HepG2 (cell line): ENCODE data around the gene THOP1. TPM values are rescaled to one million over a fixed set of nuclear protein-coding genes. Genes with fewer than 3 reads are reported as not detected.

Experiments used
- ARID2 ChIP-seq: sonication (generic); formaldehyde crosslinking; IDR thresholded peaks from 2 replicates; pipeline ENCODE4 v1.8.1; 2022; ENCODE audit warnings: mild to moderate bottlenecking, missing genetic modification reagents, borderline replicate concordance
- LRRFIP1 ChIP-seq: sonication (generic); formaldehyde crosslinking; conservative IDR thresholded peaks from 2 replicates; pipeline ENCODE4 v1.4.0; 2020; ENCODE audit warnings: missing genetic modification reagents
- MAX ChIP-seq: IDR thresholded peaks from 2 replicates; pipeline ENCODE4 v1.6.1; 2012; ENCODE audit warnings: inconsistent platforms
- RFX5 ChIP-seq: IDR thresholded peaks from 2 replicates; pipeline ENCODE4 v1.6.1; 2011; ENCODE audit warnings: low read depth, low read length, improper control_type of control experiment
- RFXAP ChIP-seq: sonication (generic); formaldehyde crosslinking; IDR thresholded peaks from 2 replicates; pipeline ENCODE4 v1.4.0; 2020; ENCODE audit warnings: missing genetic modification reagents, borderline replicate concordance
- ZNF572 ChIP-seq: sonication (generic); formaldehyde crosslinking; IDR thresholded peaks from 2 replicates; pipeline ENCODE4 v1.5.1; 2020; ENCODE audit warnings: mild to moderate bottlenecking, missing genetic modification reagents
- polyA plus RNA-seq, 8 experiments: library from polyadenylated mRNA; depleted of rRNA in 3 of 8; stranded (reverse) in 7 of 8; unstranded in 1 of 8; fragments of >200 nt; fragmentation: Illumina TruSeq in 4 of 8; extraction: Trizol in 4 of 8; gene quantifications; 2 replicates each; pipeline versions ENCODE4 v1.2.1 to v1.2.3, GENCODE V29; 2011 to 2016; ENCODE audit warnings: low read depth in 4 of 8, missing spikeins in 1 of 8, mixed read lengths in 1 of 8; ENCODE audit not compliant: insufficient read depth in 1 of 8
- total RNA-seq, 5 experiments: library from RNA; depleted of rRNA; stranded (reverse); fragments of >200 nt; fragmentation: Illumina TruSeq; extraction: Trizol; gene quantifications; 2 replicates each; pipeline ENCODE4 v1.2.3, GENCODE V29; 2016; ENCODE audit warnings: low read depth in 1 of 5
- TF ChIP-seq, protein P1 (sequence below): sonication (generic); formaldehyde crosslinking; IDR thresholded peaks from 2 replicates; pipeline ENCODE4 v1.5.1; 2020; ENCODE audit warnings: missing genetic modification reagents, mild to moderate bottlenecking, borderline replicate concordance
- TF ChIP-seq, protein P2 (sequence below): sonication (generic); formaldehyde crosslinking; IDR thresholded peaks from 2 replicates; pipeline ENCODE4 v1.5.1; 2020; ENCODE audit warnings: missing genetic modification reagents, mild to moderate bottlenecking, borderline replicate concordance

Gene THOP1
- total and polyA plus RNA-seq, 2 of the 13 experiments (the other 11 are each of a cell fraction or from before 2014, with no cell fraction given), result 74.4 to 116 TPM

DNA sequence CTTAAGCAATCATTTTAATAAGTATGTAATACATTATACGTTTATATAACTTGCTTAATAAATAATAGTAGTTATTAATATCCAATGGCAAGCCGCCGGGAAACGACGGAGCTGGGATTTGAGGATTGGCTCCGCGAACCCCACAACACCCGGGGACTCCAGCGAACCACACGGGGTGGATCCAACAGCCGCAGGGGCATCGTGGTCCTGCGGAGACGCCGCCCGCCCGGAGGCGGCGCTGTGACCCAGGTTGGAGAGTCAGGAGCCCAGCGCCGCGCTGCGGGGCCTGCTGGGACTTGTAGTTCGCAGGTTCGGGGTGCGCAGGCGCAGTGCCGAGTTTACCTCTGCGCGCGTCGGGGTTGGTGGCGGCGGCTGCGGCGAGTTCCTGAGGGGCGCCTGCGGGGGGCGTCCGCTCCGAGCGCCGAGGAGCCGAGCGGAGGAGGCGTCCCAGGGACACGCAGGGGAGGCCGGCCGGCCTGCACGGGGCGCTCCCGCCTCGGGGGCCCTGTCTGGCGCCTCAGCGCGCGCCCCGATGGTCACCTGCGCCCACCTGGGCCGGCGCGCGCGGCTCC lies 34.3 kb downstream of the THOP1 start, which contains the start of gene ZNF554 (continued):
- TF ChIP-seq, protein P1, sequence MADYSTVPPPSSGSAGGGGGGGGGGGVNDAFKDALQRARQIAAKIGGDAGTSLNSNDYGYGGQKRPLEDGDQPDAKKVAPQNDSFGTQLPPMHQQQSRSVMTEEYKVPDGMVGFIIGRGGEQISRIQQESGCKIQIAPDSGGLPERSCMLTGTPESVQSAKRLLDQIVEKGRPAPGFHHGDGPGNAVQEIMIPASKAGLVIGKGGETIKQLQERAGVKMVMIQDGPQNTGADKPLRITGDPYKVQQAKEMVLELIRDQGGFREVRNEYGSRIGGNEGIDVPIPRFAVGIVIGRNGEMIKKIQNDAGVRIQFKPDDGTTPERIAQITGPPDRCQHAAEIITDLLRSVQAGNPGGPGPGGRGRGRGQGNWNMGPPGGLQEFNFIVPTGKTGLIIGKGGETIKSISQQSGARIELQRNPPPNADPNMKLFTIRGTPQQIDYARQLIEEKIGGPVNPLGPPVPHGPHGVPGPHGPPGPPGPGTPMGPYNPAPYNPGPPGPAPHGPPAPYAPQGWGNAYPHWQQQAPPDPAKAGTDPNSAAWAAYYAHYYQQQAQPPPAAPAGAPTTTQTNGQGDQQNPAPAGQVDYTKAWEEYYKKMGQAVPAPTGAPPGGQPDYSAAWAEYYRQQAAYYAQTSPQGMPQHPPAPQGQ (CRISPR knock-in tag), result no peak
- TF ChIP-seq ZNF572 (CRISPR knock-in tag), result no peak
- peak; percentile 37; the same call in 1 of the 2 replicates for TF ChIP-seq RFX5
- TF ChIP-seq RFXAP, result peak; percentile 69; the same call in 1 of the 2 replicates
- TF ChIP-seq, protein P2, sequence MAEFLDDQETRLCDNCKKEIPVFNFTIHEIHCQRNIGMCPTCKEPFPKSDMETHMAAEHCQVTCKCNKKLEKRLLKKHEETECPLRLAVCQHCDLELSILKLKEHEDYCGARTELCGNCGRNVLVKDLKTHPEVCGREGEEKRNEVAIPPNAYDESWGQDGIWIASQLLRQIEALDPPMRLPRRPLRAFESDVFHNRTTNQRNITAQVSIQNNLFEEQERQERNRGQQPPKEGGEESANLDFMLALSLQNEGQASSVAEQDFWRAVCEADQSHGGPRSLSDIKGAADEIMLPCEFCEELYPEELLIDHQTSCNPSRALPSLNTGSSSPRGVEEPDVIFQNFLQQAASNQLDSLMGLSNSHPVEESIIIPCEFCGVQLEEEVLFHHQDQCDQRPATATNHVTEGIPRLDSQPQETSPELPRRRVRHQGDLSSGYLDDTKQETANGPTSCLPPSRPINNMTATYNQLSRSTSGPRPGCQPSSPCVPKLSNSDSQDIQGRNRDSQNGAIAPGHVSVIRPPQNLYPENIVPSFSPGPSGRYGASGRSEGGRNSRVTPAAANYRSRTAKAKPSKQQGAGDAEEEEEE (CRISPR knock-in tag), result no peak
- peak; percentile 66 for TF ChIP-seq MAX
- TF ChIP-seq LRRFIP1 (CRISPR knock-in tag), result no peak
- no peak for TF ChIP-seq ARID2 (CRISPR knock-in tag)
